HL-60 (cell line): ENCODE data around the gene CENPP.

Experiments used
- DNase-seq, 2 experiments: peaks; one replicate each; pipeline ENCODE4 v3.0.0-alpha.2; 2010 to 2020; ENCODE audit warnings: low read depth in 1 of 2, low spot score in 1 of 2
- H3K27ac ChIP-seq: fragments of 250-450 bp; sonication (Bioruptor Pico); replicated peaks from 2 replicates; pipeline ENCODE4 v1.5.1; 2020; ENCODE audit warnings: mild to moderate bottlenecking, moderate library complexity
- H3K27me3 ChIP-seq: fragments of 250-450 bp; sonication (Bioruptor Pico); 2 replicates; pipeline ENCODE4 v1.5.1; 2021; ENCODE audit warnings: mild to moderate bottlenecking, moderate library complexity; ENCODE audit not compliant: insufficient read depth, poor library complexity, severe bottlenecking
- H3K4me3 ChIP-seq: replicated peaks from 2 replicates; pipeline ENCODE4 v1.5.1; 2011; ENCODE audit warnings: mild to moderate bottlenecking, control low read depth, low read length; ENCODE audit not compliant: insufficient read depth
- CTCF ChIP-seq: IDR thresholded peaks from one replicate; pipeline ENCODE4 v1.5.1; 2011; ENCODE audit warnings: low read length, control low read depth, inconsistent platforms; ENCODE audit not compliant: insufficient read depth
- GABPA ChIP-seq: IDR thresholded peaks from 2 replicates; pipeline ENCODE4 v1.6.1; 2012; ENCODE audit warnings: low read depth
- POLR2AphosphoS5 ChIP-seq: IDR thresholded peaks from 2 replicates; pipeline ENCODE4 v1.6.1; 2012; ENCODE audit warnings: low read depth
- REST ChIP-seq: IDR thresholded peaks from 2 replicates; pipeline ENCODE4 v1.6.1; 2012; ENCODE audit warnings: low read depth; ENCODE audit not compliant: insufficient replicate concordance
- SPI1 ChIP-seq: IDR thresholded peaks from 2 replicates; pipeline ENCODE4 v1.6.1; 2012; ENCODE audit warnings: low read depth, mild to moderate bottlenecking, borderline replicate concordance

The CENPP gene

GRCh38 chr9:92616655-92617111 lies 290.9 kb downstream of the CENPP start:
- no peak for TF ChIP-seq CTCF
- TF ChIP-seq GABPA = no peak
- TF ChIP-seq REST = no peak
- TF ChIP-seq POLR2AphosphoS5 = no peak
- TF ChIP-seq SPI1 = no peak
- Histone ChIP-seq H3K4me3 (no peak overlapping the region), H3K27me3 (no peaks in the 10 kb centered on the region), H3K27ac (no peak overlapping the region)
- DNase-seq = no peak

- no peak for TF ChIP-seq CTCF
- no peak for TF ChIP-seq POLR2AphosphoS5
- no peak for TF ChIP-seq REST
- TF ChIP-seq SPI1 = no peak
- no peak for TF ChIP-seq GABPA
- DNase-seq = no peak
- no peak overlapping the region for H3K27ac ChIP-seq
- H3K27me3 ChIP-seq = no peaks in the 10 kb centered on the region
- no peak overlapping the region for H3K4me3 ChIP-seq
Observed at GRCh38 chr9:92617195-92617813, 291.6 kb downstream of the CENPP start.

- Histone ChIP-seq H3K4me3 (no peak overlapping the region), H3K27me3 (no peaks in the 10 kb centered on the region), H3K27ac (no peak overlapping the region)
- TF ChIP-seq GABPA (no peak), POLR2AphosphoS5 (no peak), REST (no peak), SPI1 (no peak), CTCF (no peak)
- no peak for DNase-seq
Observed at GRCh38 chr9:92617951-92618510, 292.3 kb downstream of the CENPP start.
